Measurements from ENCODE around the gene TP53I11. TPM values are rescaled to one million over a fixed set of nuclear protein-coding genes. Genes with fewer than 3 reads are reported as not detected.
A peak's percentile ranks its signal among the peaks of the same experiment; 100 is the strongest.

TP53I11 gene
- total and polyA plus RNA-seq, 9 of the 15 experiments (the other 6 are each of a cell fraction or from before 2014, with no cell fraction given) = 0.14 to 2.5 (median 1.2) TPM; not detected in 2

DNA sequence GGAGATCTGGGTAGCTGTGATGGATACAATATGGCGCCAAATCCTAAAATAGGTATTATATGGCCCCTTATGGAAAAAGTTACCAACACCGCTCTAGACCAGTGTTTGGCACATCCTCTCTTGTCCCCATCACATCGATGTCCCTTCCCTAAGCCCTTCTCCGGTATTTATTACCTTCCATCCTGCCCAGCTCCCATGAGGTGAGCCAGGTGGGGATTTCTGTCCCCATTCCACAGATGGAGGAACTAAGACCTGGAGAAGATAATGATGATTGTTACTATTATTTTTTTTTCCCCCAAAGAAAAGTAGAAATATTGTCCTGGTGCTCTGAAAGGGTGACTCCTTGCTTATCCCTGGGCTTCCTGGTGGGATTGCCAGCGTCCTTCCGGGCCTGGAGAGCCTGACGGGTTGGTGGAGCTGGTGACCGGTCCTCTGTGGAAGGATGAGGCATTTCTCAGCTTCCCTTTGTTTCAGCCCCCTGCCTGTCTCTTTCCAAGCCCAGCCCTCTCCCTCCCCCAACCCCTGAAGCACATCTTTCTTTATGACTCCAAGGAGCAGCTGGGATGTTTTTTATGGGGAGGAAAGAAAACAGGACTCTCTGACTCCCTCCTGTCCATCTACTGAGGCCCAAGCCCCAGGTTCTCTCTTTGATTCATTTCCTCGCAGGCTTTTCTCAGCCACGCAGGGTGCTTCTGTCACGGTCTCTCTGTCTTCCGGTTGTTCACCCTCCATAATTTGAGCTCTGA, 65.4 kb downstream of the TP53I11 start:
- TF ChIP-seq ZNF174 (CRISPR knock-in tag; IDR thresholded peaks at IDR 0.05) (no peak), ZNF239 (CRISPR knock-in tag; IDR thresholded peaks at IDR 0.05) (no peak)
- Histone ChIP-seq H3K79me2 (ENCODE audit: control insufficient read depth, insufficient read depth, low read length) (no peaks in the 10 kb centered on the region), H3K9me1 (ENCODE audit: control insufficient read depth, insufficient read depth, low read length) (no peaks in the 10 kb centered on the region), H3K27me3 (ENCODE audit: control insufficient read depth in 2 of 2, insufficient read depth in 2 of 2, low read length in 2 of 2) (peaks cover 7 to 67% of the 10 kb centered on the region in 2 experiments; a peak in 4 of 5 replicates), H4K20me1 (replicated peaks; ENCODE audit: control insufficient read depth, insufficient read depth, low read length) (no peaks in the 10 kb centered on the region; the same call in 1 of the 2 replicates), H3K9me3 (replicated peaks; ENCODE audit: control insufficient read depth, insufficient read depth, low read depth, low read length) (no peaks in the 10 kb centered on the region), H2AFZ (ENCODE audit: low read depth, low read length) (no peak overlapping the region), H3K9ac (ENCODE audit: insufficient read depth in 1 of 2, low read depth in 2 of 2, low read length in 2 of 2) (no peak overlapping the region), H3K4me3 (no peak overlapping the region), H3K27ac (ENCODE audit: extremely low read depth, low read depth, low read length) (no peak overlapping the region), H3K4me1 (replicated peaks in 1 of 2; ENCODE audit: control insufficient read depth in 2 of 2, insufficient read depth in 2 of 2, low read length in 2 of 2) (no peaks in the 10 kb centered on the region), H3K4me2 (ENCODE audit: insufficient read depth, low read length) (no peak overlapping the region), H3K36me3 (ENCODE audit: control insufficient read depth, insufficient read depth, low read length) (no peaks in the 10 kb centered on the region)
- CTCF ChIA-PET (ENCODE audit: low intra/inter-chr PET ratio) = no interaction called here
- ATAC-seq (no peak), DNase-seq (ENCODE audit: extremely low read depth in 1 of 4, low spot score in 3 of 4) (no peak), FAIRE-seq (no peak)
- POLR2A ChIA-PET = interaction anchor here (0.7 to 1.4 kb wide), 5 partner anchors 8 to 615 kb away, joined by 3 to 4 read pairs (median 3); no protein-coding TSS in a partner anchor
- WGBS (ENCODE audit: insufficient coverage, low coverage, missing lambda C conversion rate) = 4% methylated on average over 12 of the region's 12 CpGs
- BruUV-seq (replicated peaks) = no TSS peak
- in situ Hi-C loops (cut with MboI) (no loop called here), intact Hi-C loops (cut with micrococcal nuclease) (no loop called here)

- WGBS (ENCODE audit: insufficient coverage, low coverage, missing lambda C conversion rate) = 1% methylated on average over 6 of the region's 6 CpGs
- H3K9ac ChIP-seq (ENCODE audit: insufficient read depth in 1 of 2, low read depth in 2 of 2, low read length in 2 of 2) = peak overlapping the region in 1 of 2 experiments; percentile 35; a peak in 2 of 4 replicates
- no peak overlapping the region for H3K4me3 ChIP-seq
- H3K27ac ChIP-seq (ENCODE audit: extremely low read depth, low read depth, low read length) = no peak overlapping the region
- DNase-seq (ENCODE audit: extremely low read depth in 1 of 4, low spot score in 3 of 4) (no peak), FAIRE-seq (no peak), ATAC-seq (no peak)
- no peaks in the 10 kb centered on the region for H3K9me1 ChIP-seq (ENCODE audit: control insufficient read depth, insufficient read depth, low read length)
- H3K36me3 ChIP-seq (ENCODE audit: control insufficient read depth, insufficient read depth, low read length) = no peaks in the 10 kb centered on the region
- ChIA-PET POLR2A (interaction anchor here (1.4 kb wide), 1 partner anchor 9 kb away, joined by 3 read pairs; no protein-coding TSS in a partner anchor), CTCF (ENCODE audit: low intra/inter-chr PET ratio) (no interaction called here)
- H4K20me1 ChIP-seq (replicated peaks; ENCODE audit: control insufficient read depth, insufficient read depth, low read length) = no peaks in the 10 kb centered on the region; the same call in 1 of the 2 replicates
- no peaks in the 10 kb centered on the region for H3K79me2 ChIP-seq (ENCODE audit: control insufficient read depth, insufficient read depth, low read length)
- in situ Hi-C loops (cut with MboI) (no loop called here), intact Hi-C loops (cut with micrococcal nuclease) (no loop called here)
- BruUV-seq (replicated peaks) = no TSS peak
- H3K4me2 ChIP-seq (ENCODE audit: insufficient read depth, low read length) = no peak overlapping the region
- H2AFZ ChIP-seq (ENCODE audit: low read depth, low read length) = no peak overlapping the region
- peaks cover 15 to 67% of the 10 kb centered on the region in 2 experiments; a peak in 4 of 5 replicates for H3K27me3 ChIP-seq (ENCODE audit: control insufficient read depth in 2 of 2, insufficient read depth in 2 of 2, low read length in 2 of 2)
- no peaks in the 10 kb centered on the region for H3K4me1 ChIP-seq (replicated peaks in 1 of 2; ENCODE audit: control insufficient read depth in 2 of 2, insufficient read depth in 2 of 2, low read length in 2 of 2)
- H3K9me3 ChIP-seq (replicated peaks; ENCODE audit: control insufficient read depth, insufficient read depth, low read depth, low read length) = no peaks in the 10 kb centered on the region
- no peak for TF ChIP-seq ZNF384 (IDR thresholded peaks at IDR 0.05; ENCODE audit: low read depth, low read length)
- no peak for TF ChIP-seq XRCC5 (IDR thresholded peaks at IDR 0.05; ENCODE audit: low read depth, low read length)
- no peak for TF ChIP-seq PTRF (tag; IDR thresholded peaks at IDR 0.05)
- TF ChIP-seq, protein P1, sequence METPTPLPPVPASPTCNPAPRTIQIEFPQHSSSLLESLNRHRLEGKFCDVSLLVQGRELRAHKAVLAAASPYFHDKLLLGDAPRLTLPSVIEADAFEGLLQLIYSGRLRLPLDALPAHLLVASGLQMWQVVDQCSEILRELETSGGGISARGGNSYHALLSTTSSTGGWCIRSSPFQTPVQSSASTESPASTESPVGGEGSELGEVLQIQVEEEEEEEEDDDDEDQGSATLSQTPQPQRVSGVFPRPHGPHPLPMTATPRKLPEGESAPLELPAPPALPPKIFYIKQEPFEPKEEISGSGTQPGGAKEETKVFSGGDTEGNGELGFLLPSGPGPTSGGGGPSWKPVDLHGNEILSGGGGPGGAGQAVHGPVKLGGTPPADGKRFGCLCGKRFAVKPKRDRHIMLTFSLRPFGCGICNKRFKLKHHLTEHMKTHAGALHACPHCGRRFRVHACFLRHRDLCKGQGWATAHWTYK (CRISPR knock-in tag; IDR thresholded peaks at IDR 0.05) = no peak
- TF ChIP-seq, protein P2, sequence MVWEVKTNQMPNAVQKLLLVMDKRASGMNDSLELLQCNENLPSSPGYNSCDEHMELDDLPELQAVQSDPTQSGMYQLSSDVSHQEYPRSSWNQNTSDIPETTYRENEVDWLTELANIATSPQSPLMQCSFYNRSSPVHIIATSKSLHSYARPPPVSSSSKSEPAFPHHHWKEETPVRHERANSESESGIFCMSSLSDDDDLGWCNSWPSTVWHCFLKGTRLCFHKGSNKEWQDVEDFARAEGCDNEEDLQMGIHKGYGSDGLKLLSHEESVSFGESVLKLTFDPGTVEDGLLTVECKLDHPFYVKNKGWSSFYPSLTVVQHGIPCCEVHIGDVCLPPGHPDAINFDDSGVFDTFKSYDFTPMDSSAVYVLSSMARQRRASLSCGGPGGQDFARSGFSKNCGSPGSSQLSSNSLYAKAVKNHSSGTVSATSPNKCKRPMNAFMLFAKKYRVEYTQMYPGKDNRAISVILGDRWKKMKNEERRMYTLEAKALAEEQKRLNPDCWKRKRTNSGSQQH (CRISPR knock-in tag; IDR thresholded peaks at IDR 0.05) = no peak
- no peak for TF ChIP-seq PPARD (CRISPR knock-in tag; IDR thresholded peaks at IDR 0.05)
- TF ChIP-seq ZBTB33 (CRISPR knock-in tag; IDR thresholded peaks at IDR 0.05) = no peak
- TF ChIP-seq ZNF561 (CRISPR knock-in tag; conservative IDR thresholded peaks at IDR 0.05) = no peak
Measured at GRCh38 chr11:44884056-44884455, 66.6 kb downstream of the TP53I11 start.

All from K562 (cell line).